GM12874 (cell line): ENCODE results near the gene DGKD.

ENCODE experiments used
- CTCF ChIP-seq: IDR thresholded peaks from 2 replicates; pipeline ENCODE4 v1.5.1; 2011; ENCODE audit warnings: low read depth, mild to moderate bottlenecking, control low read depth, low read length, moderate library complexity; ENCODE audit not compliant: insufficient read depth

The DGKD gene

GRCh38 chr2:233458031-233458610 is 103.8 kb downstream of the DGKD start:
- no peak for TF ChIP-seq CTCF

- no peak for TF ChIP-seq CTCF
Measured at GRCh38 chr2:233458826-233459225, 104.5 kb downstream of the DGKD start.

GRCh38 chr2:233459426-233459825 is 105.1 kb downstream of the DGKD start:
- TF ChIP-seq CTCF = no peak

- TF ChIP-seq CTCF = no peak
Measured at GRCh38 chr2:233460726-233461441, 106.6 kb downstream of the DGKD start.

- no peak for TF ChIP-seq CTCF
Measured at GRCh38 chr2:233461481-233461891, 107.2 kb downstream of the DGKD start.

- TF ChIP-seq CTCF = no peak
Measured at GRCh38 chr2:233462202-233462785, 108.0 kb downstream of the DGKD start.

GRCh38 chr2:233462826-233463470 is 108.7 kb downstream of the DGKD start:
- no peak for TF ChIP-seq CTCF
